ENCODE results near the gene SLC35F4.
A peak's percentile ranks its signal among the peaks of the same experiment; 100 is the strongest.
"Not testable (repeated sequence)": the region's sequence is repeated elsewhere in the genome, so short reads cannot be mapped to it uniquely, and the experiment has no call there.

Gene SLC35F4

GRCh38 chr14:57865403-57866198, at the start of gene SLC35F4:
Gene SLC35F4, minus strand, starts transcription at chr14:57866092.
- peak; percentile 4 for DNase-seq

- DNase-seq = no peak
These were observed 43.7 kb upstream of the SLC35F4 start for GRCh38 chr14:57909626-57910025.

GRCh38 chr14:57903954-57904353, 38.1 kb upstream of the SLC35F4 start:
- DNase-seq = no peak

- DNase-seq = no peak
These were observed 33.1 kb upstream of the SLC35F4 start for GRCh38 chr14:57898837-57899572.

GRCh38 chr14:57897144-57897748, 31.4 kb upstream of the SLC35F4 start:
- DNase-seq = no peak

GRCh38 chr14:57889245-57889644, 23.4 kb upstream of the SLC35F4 start:
- DNase-seq = no peak

- DNase-seq = no peak
These were observed 18.3 kb upstream of the SLC35F4 start for GRCh38 chr14:57884175-57884574.

- no peak for DNase-seq
These were observed 17.2 kb upstream of the SLC35F4 start for GRCh38 chr14:57883061-57883460.

GRCh38 chr14:57879516-57879915, 13.6 kb upstream of the SLC35F4 start:
- no peak for DNase-seq

- no peak for DNase-seq
These were observed 10.1 kb upstream of the SLC35F4 start for GRCh38 chr14:57875985-57876384.

GRCh38 chr14:57875296-57875695, 9.4 kb upstream of the SLC35F4 start:
- no peak for DNase-seq

- DNase-seq = peak; percentile 26
These were observed 5.7 kb upstream of the SLC35F4 start for GRCh38 chr14:57871459-57872080.

GRCh38 chr14:57870686-57871457, 5.0 kb upstream of the SLC35F4 start:
- DNase-seq = no peak

GRCh38 chr14:57869617-57870016, 3.7 kb upstream of the SLC35F4 start:
- no peak for DNase-seq

GRCh38 chr14:57866199-57866705, 360 bp upstream of the SLC35F4 start:
- no peak for DNase-seq

GRCh38 chr14:57865066-57865402, 858 bp downstream of the SLC35F4 start:
- no peak for DNase-seq

- DNase-seq = no peak
These were observed 1.2 kb downstream of the SLC35F4 start for GRCh38 chr14:57864659-57865058.

GRCh38 chr14:57863471-57863870, 2.4 kb downstream of the SLC35F4 start:
- DNase-seq = no peak

GRCh38 chr14:57855666-57856065, 10.2 kb downstream of the SLC35F4 start:
- not testable (repeated sequence) for DNase-seq

- DNase-seq = no peak
These were observed 11.3 kb downstream of the SLC35F4 start for GRCh38 chr14:57854571-57854970.

- DNase-seq = no peak
These were observed 14.5 kb downstream of the SLC35F4 start for GRCh38 chr14:57851354-57851753.

- DNase-seq = no peak
These were observed 17.1 kb downstream of the SLC35F4 start for GRCh38 chr14:57848786-57849185.

Data from activated CD4-positive, alpha-beta T cell treated with anti-CD3 and anti-CD28 coated beads for 48 hours (primary cell).